Astrocyte of the spinal cord (primary cell): ENCODE measurements around the gene P2RY12.

Source experiments
- DNase-seq: peaks from one replicate; pipeline ENCODE4 v3.0.0; 2011; ENCODE audit warnings: low read depth, low spot score
- H3K4me3 ChIP-seq: 2 replicates; pipeline ENCODE4 v1.5.1; 2011; ENCODE audit warnings: low read depth, mild to moderate bottlenecking, low read length, moderate library complexity
- CTCF ChIP-seq: IDR thresholded peaks from 2 replicates; pipeline ENCODE4 v1.5.1; 2012; ENCODE audit warnings: low read depth, mild to moderate bottlenecking, low read length, inconsistent platforms
- in situ Hi-C: cut with HindIII; loops from 2 replicates; pipeline ENCODE4 v1.10.0; 2017; ENCODE audit warnings: low sequenced_read_pairs

Gene P2RY12

DNA sequence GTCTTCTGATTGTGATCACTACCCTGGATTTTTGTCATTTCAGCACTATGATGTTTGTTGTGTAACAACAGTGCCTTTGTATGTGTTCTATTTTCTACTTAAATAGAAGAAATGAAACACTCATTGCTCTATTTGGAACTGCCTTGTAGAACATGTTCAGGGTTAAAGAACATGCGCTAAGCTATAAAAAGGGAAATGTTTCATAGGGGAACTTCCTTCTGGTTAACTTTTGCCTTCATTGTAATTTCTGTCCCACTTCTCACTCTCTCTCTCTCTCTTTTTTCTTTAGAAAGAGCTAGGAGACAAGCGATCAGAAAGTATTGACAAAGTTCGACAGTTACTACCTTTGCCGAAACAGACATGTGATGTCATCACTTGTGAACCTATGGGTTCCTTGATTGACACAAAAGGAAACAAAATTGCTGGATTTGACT is at the start of gene P2RY12:
Gene P2RY12 (minus strand): TSS at position 13 of the 434 bp plus-strand sequence. CDS start 45,908 bp downstream, outside the sequence.
- no peak within 1 kb of the TSS for H3K4me3 ChIP-seq
- in situ Hi-C loops, result no loop called here
- TF ChIP-seq CTCF, result no peak
- DNase-seq, result no peak

DNA sequence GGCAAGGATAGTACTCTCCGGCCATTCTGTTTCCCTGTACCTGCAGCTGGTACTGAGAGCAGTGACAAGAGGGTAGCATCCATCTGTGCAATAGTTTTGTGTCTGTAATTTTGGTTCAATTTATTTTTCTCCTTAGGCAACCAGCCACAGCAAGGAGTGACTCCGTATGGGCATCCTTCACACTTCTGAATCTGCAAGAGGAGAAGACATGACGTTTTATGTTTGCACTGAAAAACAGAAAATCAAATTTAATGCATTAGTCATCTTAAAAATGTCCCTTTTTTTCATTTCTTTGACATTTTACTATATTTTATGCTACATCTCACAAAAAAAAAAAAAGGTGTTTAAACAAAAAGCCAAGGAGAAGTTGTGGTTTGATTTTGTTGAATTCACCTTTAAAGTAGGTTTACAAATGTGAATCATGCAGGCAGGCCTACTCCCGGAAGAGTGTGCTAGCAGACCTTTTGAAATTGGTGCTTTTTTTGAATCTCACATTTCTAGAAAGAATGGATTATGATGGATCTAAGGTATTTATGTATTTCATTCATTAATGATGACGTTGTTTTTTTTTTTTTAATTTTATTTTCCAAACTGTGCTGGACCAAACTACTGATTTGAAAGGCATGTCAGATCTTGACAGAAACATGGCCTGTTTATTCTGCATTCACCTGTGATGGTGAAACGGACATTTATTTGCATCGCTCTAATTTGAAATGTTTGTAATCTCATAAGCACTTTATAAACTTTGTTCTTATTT is 48.2 kb upstream of the P2RY12 start:
- in situ Hi-C loops, result no loop called here
- TF ChIP-seq CTCF, result no peak
- no peak overlapping the region for H3K4me3 ChIP-seq
- DNase-seq, result no peak

DNA sequence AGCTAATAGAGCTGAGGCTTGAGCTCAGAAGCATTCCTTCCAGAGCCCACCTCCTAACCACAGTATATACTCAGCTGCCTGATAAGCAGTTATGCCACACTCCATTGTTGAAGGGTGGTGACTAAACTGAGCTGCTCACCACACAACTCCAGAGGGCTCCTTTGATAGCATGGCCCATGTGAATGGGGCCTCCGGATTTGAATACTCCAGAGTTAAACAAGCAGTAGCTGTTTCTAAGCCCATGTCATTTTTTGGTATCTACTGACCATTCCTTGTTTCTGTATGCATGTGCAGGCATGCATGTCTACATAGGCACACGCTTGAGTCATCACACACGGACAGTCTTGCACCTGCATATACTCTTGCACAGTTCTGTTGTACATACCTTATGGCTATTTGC is 47.4 kb upstream of the P2RY12 start:
- peak; percentile 88 for DNase-seq
- in situ Hi-C loops, result no loop called here

GRCh38 chr3:151430821-151431484 is 46.4 kb upstream of the P2RY12 start:
- in situ Hi-C loops, result no loop called here
- DNase-seq, result no peak
- H3K4me3 ChIP-seq, result no peak overlapping the region
- no peak for TF ChIP-seq CTCF

More for the DNA sequence above, 47.4 kb upstream of the P2RY12 start:
- TF ChIP-seq CTCF, result no peak
- no peak overlapping the region for H3K4me3 ChIP-seq

GRCh38 chr3:151428386-151428785 is 43.8 kb upstream of the P2RY12 start:
- no peak overlapping the region for H3K4me3 ChIP-seq
- TF ChIP-seq CTCF, result no peak
- in situ Hi-C loops, result no loop called here
- no peak for DNase-seq

- DNase-seq, result no peak
- in situ Hi-C loops, result no loop called here
- no peak overlapping the region for H3K4me3 ChIP-seq
- TF ChIP-seq CTCF, result no peak
Observed at GRCh38 chr3:151426341-151426657, 41.7 kb upstream of the P2RY12 start.
